GM06990 (cell line): Measurements from ENCODE around the gene IL15.

ENCODE experiments used
- DNase-seq: peaks from one replicate; pipeline ENCODE4 v3.0.0-alpha.2; 2011; ENCODE audit not compliant: insufficient read length; ENCODE audit errors: extremely low read depth
- H3K27me3 ChIP-seq: replicated peaks from 2 replicates; pipeline ENCODE4 v1.6.0; 2011; ENCODE audit warnings: low read length; ENCODE audit not compliant: control insufficient read depth, insufficient read depth
- H3K36me3 ChIP-seq: 2 replicates; pipeline ENCODE4 v1.5.1; 2011; ENCODE audit warnings: low read length; ENCODE audit not compliant: control insufficient read depth, insufficient read depth
- H3K4me3 ChIP-seq: replicated peaks from 2 replicates; pipeline ENCODE4 v1.5.1; 2011; ENCODE audit warnings: low read depth, mild to moderate bottlenecking, control low read depth, low read length
- CTCF ChIP-seq: IDR thresholded peaks from 2 replicates; pipeline ENCODE4 v1.5.1; 2011; ENCODE audit warnings: low read length, control low read depth, mild to moderate bottlenecking, inconsistent platforms; ENCODE audit not compliant: insufficient read depth, poor library complexity, severe bottlenecking

IL15 gene

GRCh38 chr4:141719585-141719984, 83.2 kb downstream of the IL15 start:
- H3K36me3 ChIP-seq, result peaks cover 3% of the 10 kb centered on the region
- no peak for TF ChIP-seq CTCF
- DNase-seq, result no peak
- no peak overlapping the region for H3K4me3 ChIP-seq
- H3K27me3 ChIP-seq, result no peaks in the 10 kb centered on the region

DNA sequence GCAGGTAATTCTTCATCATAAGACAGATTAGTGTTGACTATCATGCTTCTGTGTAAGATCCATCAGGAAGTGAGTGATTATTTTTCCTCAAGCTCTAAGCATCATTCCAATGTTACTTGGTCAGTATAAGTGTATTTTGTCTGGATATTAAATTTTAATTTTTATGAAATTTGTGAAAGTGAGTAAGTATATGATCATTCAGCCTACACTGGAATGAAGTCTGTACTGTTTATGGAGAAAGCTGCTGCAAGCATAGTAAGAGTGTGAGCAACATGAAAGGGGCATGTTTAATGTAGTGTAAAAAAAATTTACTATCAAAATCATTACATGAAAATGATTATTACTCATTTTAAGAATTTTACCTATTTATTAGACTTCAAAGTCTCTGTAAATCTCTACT, 84.8 kb downstream of the IL15 start:
- Histone ChIP-seq H3K27me3 (no peaks in the 10 kb centered on the region), H3K36me3 (peaks cover 3% of the 10 kb centered on the region), H3K4me3 (no peak overlapping the region)
- no peak for DNase-seq
- TF ChIP-seq CTCF, result no peak

DNA sequence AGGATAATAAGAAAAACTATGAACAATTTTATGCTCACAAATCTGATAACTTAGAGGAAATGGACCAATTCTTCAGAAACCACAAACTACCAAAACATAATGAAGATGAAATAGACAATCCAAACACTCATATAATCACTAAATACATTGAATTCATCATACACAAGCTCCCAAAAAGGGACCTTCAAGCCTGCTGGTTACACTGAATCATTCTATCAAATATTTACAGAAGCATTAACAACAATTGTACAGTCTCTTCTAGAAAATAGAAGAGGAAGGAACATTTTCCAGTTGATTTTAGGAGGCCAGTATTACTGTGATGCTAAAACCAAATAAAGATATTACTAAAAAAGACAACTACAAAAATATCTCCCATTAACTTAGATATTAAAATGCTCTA, 88.3 kb downstream of the IL15 start:
- no peak for TF ChIP-seq CTCF

GRCh38 chr4:141727420-141727819, 91.0 kb downstream of the IL15 start:
- Histone ChIP-seq H3K27me3 (no peaks in the 10 kb centered on the region), H3K4me3 (no peak overlapping the region), H3K36me3 (no peaks in the 10 kb centered on the region; the same call in 1 of the 2 replicates)
- DNase-seq, result no peak
- TF ChIP-seq CTCF, result no peak

More for the DNA sequence above, 88.3 kb downstream of the IL15 start:
- H3K4me3 ChIP-seq, result no peak overlapping the region
- H3K27me3 ChIP-seq, result no peaks in the 10 kb centered on the region
- peaks cover 1% of the 10 kb centered on the region for H3K36me3 ChIP-seq
- no peak for DNase-seq

DNA sequence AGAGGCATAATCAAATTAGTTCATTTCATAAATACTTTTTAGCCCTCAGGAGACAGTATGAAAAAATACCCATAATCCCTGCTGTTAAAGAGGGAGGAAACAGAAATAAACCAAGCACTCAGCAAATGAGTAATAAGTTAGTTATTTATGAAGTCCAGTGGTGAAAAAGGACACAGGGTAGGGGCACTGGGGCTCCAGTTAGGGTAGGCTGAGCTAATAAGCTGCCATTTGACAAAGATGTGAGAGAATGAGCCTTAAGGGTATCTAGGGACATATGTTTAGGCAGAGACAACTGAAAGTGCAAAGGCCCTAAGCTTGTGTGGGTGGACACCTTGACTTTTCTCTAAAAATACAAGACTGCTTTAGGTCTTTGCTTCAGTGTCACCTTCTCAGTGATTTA, 94.4 kb downstream of the IL15 start:
- Histone ChIP-seq H3K4me3 (no peak overlapping the region), H3K27me3 (no peaks in the 10 kb centered on the region), H3K36me3 (no peaks in the 10 kb centered on the region; the same call in 1 of the 2 replicates)
- no peak for TF ChIP-seq CTCF
- DNase-seq, result no peak

DNA sequence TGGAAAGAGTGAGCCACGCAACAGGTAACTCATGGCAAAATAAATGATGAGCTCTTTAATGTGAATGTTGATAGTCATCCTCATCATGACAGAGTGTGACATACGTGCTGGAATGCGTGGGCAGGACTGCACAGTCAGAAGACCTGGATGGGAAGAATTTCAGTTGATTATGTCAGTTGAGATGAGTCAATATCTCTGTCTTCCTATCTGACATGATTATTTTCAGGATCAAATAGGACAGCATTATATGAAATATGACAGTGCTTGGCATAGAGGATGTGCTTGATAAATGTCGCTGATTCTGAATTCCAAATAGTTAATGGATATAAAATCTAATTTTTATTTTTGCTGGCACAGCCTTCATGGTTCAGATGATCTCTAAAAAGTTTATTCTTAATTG, 95.1 kb downstream of the IL15 start:
- no peak for TF ChIP-seq CTCF
- Histone ChIP-seq H3K36me3 (no peaks in the 10 kb centered on the region; the same call in 1 of the 2 replicates), H3K4me3 (no peak overlapping the region), H3K27me3 (no peaks in the 10 kb centered on the region)
- DNase-seq, result no peak
